ENCODE results near the gene RAP1GDS1. TPM values are rescaled to one million over a fixed set of nuclear protein-coding genes. Genes with fewer than 3 reads are reported as not detected.
"Not testable (repeated sequence)": the region's sequence is repeated elsewhere in the genome, so short reads cannot be mapped to it uniquely, and the experiment has no call there.

The RAP1GDS1 gene
- total and polyA plus RNA-seq, 2 experiments from 2014 or later: 49.2 to 56.7 TPM

DNA sequence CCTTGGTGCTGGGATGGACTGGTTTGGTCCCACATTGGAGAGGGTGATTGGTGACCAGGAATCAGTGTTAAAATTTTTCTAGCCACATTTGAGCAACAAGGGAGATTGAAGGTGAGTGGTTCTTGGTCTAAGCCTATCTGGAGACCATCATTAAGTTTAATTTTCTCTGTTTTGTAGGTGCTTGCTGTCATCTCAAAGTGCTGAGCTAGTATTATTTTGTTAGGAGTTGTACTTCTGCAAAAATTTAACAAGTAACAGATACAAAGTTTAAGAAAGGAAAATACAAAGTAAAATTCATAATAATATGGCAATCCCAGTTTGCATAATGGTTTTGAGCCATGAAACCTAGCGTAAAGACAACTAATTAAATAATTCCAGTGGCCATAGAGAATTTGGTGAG lies 66.5 kb downstream of the RAP1GDS1 start:
- Histone ChIP-seq H3K27ac (no peak overlapping the region), H4K20me1 (ENCODE audit: insufficient read depth) (no peaks in the 10 kb centered on the region; the same call in 1 of the 2 replicates), H3K36me3 (ENCODE audit: low read depth) (no peaks in the 10 kb centered on the region), H3K9me3 (ENCODE audit: low read depth) (no peaks in the 10 kb centered on the region), H3K79me2 (ENCODE audit: insufficient read depth) (peaks cover 32% of the 10 kb centered on the region; the same call in 1 of the 2 replicates), H3F3A (ENCODE audit: insufficient read depth) (no peaks in the 10 kb centered on the region), H2AFZ (no peak overlapping the region), H3K4me3 (no peak overlapping the region), H3K9me2 (ENCODE audit: insufficient read depth) (no peaks in the 10 kb centered on the region), H3K27me3 (replicated peaks; ENCODE audit: insufficient read depth) (no peaks in the 10 kb centered on the region), H3K4me2 (ENCODE audit: unreplicated experiment) (no peak overlapping the region), H3K9ac (no peak overlapping the region), H3K4me1 (ENCODE audit: insufficient read depth) (no peaks in the 10 kb centered on the region)
- 98 to 100% methylated on average over 1 of the region's 1 CpG for WGBS, 2 experiments (ENCODE audit: low coverage in 1 of 2, low lambda C conversion rate in 2 of 2, missing lambda C conversion rate in 2 of 2)
- in situ Hi-C loops (cut with MboI): no loop called here
- TF ChIP-seq EZH2 (IDR thresholded peaks at IDR 0.05; ENCODE audit: insufficient read depth, poor library complexity, severe bottlenecking) (no peak), EZH2phosphoT487 (IDR thresholded peaks at IDR 0.05; ENCODE audit: insufficient read depth, low read depth) (no peak)
- no peak for DNase-seq

- WGBS, 2 experiments (ENCODE audit: low coverage in 1 of 2, low lambda C conversion rate in 2 of 2, missing lambda C conversion rate in 2 of 2): 97 to 98% methylated on average over 10 to 30 of the region's 31 CpGs
- H3K9ac ChIP-seq; H3K4me2 ChIP-seq (ENCODE audit: unreplicated experiment); H2AFZ ChIP-seq; in situ Hi-C loops (cut with MboI); H3K9me2 ChIP-seq (ENCODE audit: insufficient read depth); H3K27ac ChIP-seq; H4K20me1 ChIP-seq (ENCODE audit: insufficient read depth); DNase-seq; H3K9me3 ChIP-seq (ENCODE audit: low read depth); H3K4me3 ChIP-seq; H3K27me3 ChIP-seq (replicated peaks; ENCODE audit: insufficient read depth); H3K4me1 ChIP-seq (ENCODE audit: insufficient read depth); H3K36me3 ChIP-seq (ENCODE audit: low read depth); H3F3A ChIP-seq (ENCODE audit: insufficient read depth): not testable (repeated sequence)
- peaks cover 52% of the 10 kb centered on the region for H3K79me2 ChIP-seq (ENCODE audit: insufficient read depth)
Observed at GRCh38 chr4:98329879-98330640, 68.9 kb downstream of the RAP1GDS1 start.

DNA sequence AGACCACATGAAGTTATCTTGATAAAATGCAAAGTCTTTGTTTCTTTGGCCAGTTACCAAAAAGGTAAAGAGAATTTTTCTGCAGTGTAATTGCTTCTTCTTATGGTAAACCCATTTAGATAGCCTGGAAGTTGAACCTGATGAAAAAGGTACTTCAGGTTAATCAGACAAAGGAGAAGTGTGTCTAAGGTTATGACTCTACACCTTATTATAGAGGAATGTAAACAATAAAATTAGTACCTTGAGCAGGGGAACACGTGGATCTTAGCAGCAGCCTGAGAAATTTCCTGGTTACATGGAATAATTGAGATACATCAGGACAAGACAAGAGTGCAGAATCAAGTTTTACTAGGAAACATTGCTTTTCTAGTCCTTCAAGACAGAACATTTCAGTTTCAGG lies 70.8 kb downstream of the RAP1GDS1 start:
- H4K20me1 ChIP-seq (ENCODE audit: insufficient read depth): no peaks in the 10 kb centered on the region
- no peak overlapping the region for H2AFZ ChIP-seq
- no peaks in the 10 kb centered on the region for H3K36me3 ChIP-seq (ENCODE audit: low read depth)
- DNase-seq: no peak
- in situ Hi-C loops (cut with MboI): no loop called here
- H3K9me3 ChIP-seq (ENCODE audit: low read depth): no peaks in the 10 kb centered on the region
- H3K4me3 ChIP-seq: no peak overlapping the region
- no peaks in the 10 kb centered on the region for H3K27me3 ChIP-seq (replicated peaks; ENCODE audit: insufficient read depth)
- no peak overlapping the region for H3K27ac ChIP-seq
- no peaks in the 10 kb centered on the region for H3F3A ChIP-seq (ENCODE audit: insufficient read depth)
- H3K79me2 ChIP-seq (ENCODE audit: insufficient read depth): peaks cover 61% of the 10 kb centered on the region
- no peaks in the 10 kb centered on the region for H3K4me1 ChIP-seq (ENCODE audit: insufficient read depth)
- no peak overlapping the region for H3K4me2 ChIP-seq (ENCODE audit: unreplicated experiment)
- WGBS, 2 experiments (ENCODE audit: low coverage in 1 of 2, low lambda C conversion rate in 2 of 2, missing lambda C conversion rate in 2 of 2): 94 to 96% methylated on average over 1 of the region's 1 CpG
- no peak for TF ChIP-seq EZH2 (IDR thresholded peaks at IDR 0.05; ENCODE audit: insufficient read depth, poor library complexity, severe bottlenecking)
- no peak for TF ChIP-seq EZH2phosphoT487 (IDR thresholded peaks at IDR 0.05; ENCODE audit: insufficient read depth, low read depth)
- no peak overlapping the region for H3K9ac ChIP-seq
- H3K9me2 ChIP-seq (ENCODE audit: insufficient read depth): no peaks in the 10 kb centered on the region

DNA sequence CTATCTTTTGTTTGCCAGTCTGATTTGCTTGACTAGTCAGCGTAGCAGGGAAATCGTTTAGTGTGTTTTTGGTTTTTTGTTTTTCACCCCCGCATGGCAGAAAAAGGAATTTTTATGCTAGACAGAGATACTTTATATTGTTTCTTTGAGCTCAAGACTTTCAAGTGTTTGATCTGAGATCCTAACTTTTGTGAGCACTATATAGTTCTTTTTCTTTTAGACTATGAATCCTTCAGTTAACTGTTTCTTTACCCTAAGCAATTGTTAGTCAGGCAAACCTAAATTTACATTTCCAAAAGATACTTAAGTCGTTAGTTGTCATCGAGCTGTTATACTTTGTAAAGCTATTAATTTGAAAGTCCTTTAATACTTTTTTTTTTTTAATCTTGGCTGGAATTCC lies 73.3 kb downstream of the RAP1GDS1 start:
- Histone ChIP-seq H3F3A (ENCODE audit: insufficient read depth) (no peaks in the 10 kb centered on the region), H3K4me2 (ENCODE audit: unreplicated experiment) (no peak overlapping the region), H3K9ac (no peak overlapping the region), H3K4me3 (no peak overlapping the region), H3K9me3 (ENCODE audit: low read depth) (no peaks in the 10 kb centered on the region), H3K27ac (no peak overlapping the region), H3K27me3 (replicated peaks; ENCODE audit: insufficient read depth) (no peaks in the 10 kb centered on the region), H3K36me3 (ENCODE audit: low read depth) (no peaks in the 10 kb centered on the region; the same call in 1 of the 2 replicates), H2AFZ (no peak overlapping the region), H3K9me2 (ENCODE audit: insufficient read depth) (no peaks in the 10 kb centered on the region), H3K4me1 (ENCODE audit: insufficient read depth) (no peaks in the 10 kb centered on the region), H3K79me2 (ENCODE audit: insufficient read depth) (peaks cover 63% of the 10 kb centered on the region), H4K20me1 (ENCODE audit: insufficient read depth) (no peaks in the 10 kb centered on the region)
- no peak for TF ChIP-seq EZH2phosphoT487 (IDR thresholded peaks at IDR 0.05; ENCODE audit: insufficient read depth, low read depth)
- TF ChIP-seq EZH2 (IDR thresholded peaks at IDR 0.05; ENCODE audit: insufficient read depth, poor library complexity, severe bottlenecking): no peak
- in situ Hi-C loops (cut with MboI): no loop called here
- no peak for DNase-seq
- WGBS, 2 experiments (ENCODE audit: low coverage in 1 of 2, low lambda C conversion rate in 2 of 2, missing lambda C conversion rate in 2 of 2): 87 to 89% methylated on average over 5 of the region's 5 CpGs
